Kasumi-1 (cell line): Measurements from ENCODE around the gene ADGRG1.
"Not testable (repeated sequence)": the region's sequence is repeated elsewhere in the genome, so short reads cannot be mapped to it uniquely, and the experiment has no call there.

Experiments used
- DNase-seq, 2 experiments: peaks; one replicate each; lab custom pipeline; 2025; lab: John Stamatoyannopoulos, UW

Gene ADGRG1

DNA sequence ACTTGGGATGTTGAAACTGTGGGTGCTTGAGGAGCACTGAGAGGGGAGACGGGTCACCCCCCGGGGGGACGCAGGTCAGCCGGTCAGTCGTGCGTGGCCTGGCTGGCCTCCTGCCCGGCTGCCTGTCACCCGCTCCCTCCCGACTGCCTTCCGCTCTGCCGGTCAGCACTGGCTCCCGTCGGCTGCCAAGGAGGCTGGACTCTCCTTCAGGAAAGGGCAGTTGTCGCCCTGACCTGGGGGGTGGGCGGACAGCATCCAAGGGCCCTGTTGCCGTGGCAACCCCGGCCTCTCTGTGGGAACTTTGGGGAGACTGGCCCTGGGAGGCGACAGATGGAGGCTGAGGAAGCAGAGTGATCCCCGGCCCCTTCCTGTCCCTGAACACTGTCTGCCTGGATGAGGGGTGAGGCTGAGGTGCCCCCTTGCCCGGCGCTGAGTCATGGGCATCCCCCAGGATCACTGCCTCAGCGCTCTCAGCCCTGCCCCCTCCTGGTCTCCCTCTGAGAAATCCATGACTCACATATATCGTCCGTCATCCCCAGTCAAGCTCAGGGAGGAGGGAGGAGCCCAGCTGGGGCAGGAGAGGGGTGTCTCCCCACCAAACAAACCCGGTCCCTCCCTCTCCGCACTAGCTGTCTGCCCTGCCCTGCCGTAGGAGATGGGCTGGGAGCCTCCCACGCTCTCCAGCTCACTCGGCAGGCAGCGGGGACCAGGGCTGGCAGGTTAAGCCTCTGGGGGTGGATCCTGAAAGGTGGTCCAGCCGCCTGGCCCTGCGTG, at the start of gene ADGRG1:
Gene ADGRG1 (plus strand): TSS at position 623 of the 774 bp plus-strand sequence. CDS start 21,658 bp downstream, outside the sequence.
- peak; percentile 74 to 77 for DNase-seq

GRCh38 chr16:57579361-57579665, 49.1 kb upstream of the ADGRG1 start:
- no peak for DNase-seq

GRCh38 chr16:57585051-57585687, 43.3 kb upstream of the ADGRG1 start:
- DNase-seq: no peak

DNA sequence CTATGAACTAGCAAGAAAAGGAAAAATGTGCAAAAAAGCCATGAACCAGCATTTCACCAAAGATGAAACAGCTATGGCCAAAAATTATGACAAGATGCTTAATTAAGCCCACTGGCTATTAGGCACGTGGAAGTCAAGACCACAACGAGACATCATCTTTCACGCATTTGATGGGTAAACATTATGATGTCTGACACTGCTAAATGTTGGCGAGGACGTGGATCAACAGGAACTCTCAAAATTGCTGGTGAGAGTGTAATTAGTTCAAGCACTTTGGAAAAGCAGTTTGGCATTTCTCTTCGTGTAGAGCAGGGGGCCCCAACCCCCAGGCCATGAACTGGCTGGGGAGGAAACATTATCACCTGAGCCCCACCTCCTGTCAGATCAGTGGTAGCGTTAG, 39.6 kb upstream of the ADGRG1 start:
- no peak for DNase-seq

DNA sequence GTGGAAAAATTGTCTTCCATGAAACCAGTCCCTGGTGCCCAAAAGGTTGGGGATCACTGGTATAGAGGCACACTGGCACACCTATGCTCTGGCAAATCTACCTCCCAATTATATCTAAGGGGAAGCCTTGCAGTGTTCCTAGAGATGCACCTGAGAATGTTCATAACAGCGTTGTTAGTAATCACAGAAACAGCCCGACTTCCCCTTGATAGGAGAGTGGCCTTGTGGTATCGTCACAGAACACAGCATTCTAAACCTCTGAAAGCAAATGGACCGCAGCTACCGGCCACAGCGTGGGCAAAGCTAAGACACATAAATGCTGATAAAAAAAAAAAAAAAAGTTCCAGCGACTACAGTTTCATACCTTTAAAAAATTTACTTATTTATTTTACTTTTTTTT, 39.1 kb upstream of the ADGRG1 start:
- no peak for DNase-seq

GRCh38 chr16:57590654-57591085, 37.8 kb upstream of the ADGRG1 start:
- DNase-seq: no peak

DNA sequence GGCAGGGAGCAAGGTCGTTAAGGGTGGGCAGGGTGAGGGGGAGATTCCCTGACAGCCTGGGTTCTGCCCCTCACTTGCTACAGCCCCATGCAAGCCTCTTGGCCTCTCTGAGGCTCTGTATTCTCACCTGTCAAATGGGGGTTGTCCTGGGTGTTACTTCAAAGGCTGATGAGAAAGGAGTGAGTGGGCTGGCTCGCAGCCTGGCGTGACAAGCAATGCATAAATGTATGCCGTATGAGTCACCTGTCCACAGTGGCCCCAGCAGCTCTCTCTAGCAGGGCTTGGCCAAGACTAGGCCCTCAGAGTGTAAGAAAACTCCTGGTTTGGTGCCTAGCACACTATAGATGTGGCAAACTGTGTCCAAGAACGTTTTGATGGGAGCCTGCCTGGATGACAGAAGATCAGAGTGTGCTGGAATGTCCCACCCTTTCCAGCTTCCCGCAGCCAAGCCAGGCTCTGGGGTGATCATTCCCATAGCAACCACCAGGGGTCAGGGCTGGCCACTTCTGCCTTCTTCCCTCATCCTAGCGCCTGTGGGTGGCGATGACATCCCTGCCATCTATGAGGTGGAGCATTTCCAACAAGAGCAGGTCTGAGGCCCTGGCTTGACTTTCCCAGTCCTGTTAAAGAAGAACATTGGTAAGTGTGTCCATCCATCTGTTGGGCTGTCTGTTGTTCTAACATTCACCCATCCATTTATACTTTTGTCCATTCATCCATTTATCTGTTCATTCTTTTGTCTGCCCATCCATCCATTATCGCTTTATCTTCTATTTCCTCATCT, 37.2 kb upstream of the ADGRG1 start:
- DNase-seq: peak; percentile 73 to 74

DNA sequence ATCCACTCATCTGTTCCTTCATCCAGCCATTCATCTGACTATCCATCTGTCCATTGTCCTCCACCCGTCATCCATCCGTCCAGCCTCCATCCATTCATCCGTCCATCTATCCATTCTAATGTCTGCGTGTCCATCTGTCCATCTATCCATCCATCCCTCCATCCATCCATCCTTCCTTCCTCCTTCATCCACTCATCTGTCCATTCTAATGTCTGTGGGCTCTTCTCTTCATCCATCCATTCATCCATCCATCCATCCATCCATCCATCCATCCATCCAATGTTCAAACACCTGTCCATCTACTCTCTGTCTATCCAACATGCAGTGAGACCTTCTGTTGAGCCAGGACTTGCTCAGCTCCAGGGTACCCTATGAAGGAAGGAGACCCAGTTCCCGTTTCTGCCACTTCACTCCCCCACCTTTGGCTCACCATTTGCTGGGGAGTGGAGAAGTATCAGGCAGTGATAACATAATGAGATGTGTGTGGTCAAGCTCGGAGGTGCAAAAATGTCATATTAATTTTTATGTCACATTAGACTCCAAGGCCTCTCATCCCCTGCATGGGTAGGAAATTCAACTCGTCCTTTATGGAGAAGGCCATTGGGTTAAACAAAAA, 36.5 kb upstream of the ADGRG1 start:
- peak in 1 of 2 experiments; percentile 27 for DNase-seq

GRCh38 chr16:57592591-57593003, 35.8 kb upstream of the ADGRG1 start:
- DNase-seq: peak; percentile 93 to 96

- DNase-seq: no peak
These were observed 35.4 kb upstream of the ADGRG1 start for GRCh38 chr16:57593021-57593420.

DNA sequence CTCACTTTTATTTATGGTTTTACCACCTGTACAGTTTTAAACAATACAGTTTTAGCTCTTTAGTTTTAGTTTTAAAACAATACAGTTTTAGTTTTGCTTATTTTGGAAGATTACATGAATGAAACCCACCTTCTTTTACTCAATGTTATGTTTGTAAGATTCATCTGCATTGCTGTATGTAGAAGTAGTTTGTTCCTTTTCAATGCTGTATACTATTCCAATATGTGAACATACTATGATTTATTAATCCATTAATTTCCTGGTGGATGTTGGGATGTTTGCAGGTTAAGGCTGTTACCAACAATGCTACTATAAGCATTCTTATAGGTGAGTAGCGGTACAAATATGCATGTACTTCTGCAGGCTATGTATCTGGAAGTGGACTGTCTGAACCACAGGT, 34.4 kb upstream of the ADGRG1 start:
- DNase-seq: no peak

- no peak for DNase-seq
These were observed 33.8 kb upstream of the ADGRG1 start for GRCh38 chr16:57594531-57595031.

DNA sequence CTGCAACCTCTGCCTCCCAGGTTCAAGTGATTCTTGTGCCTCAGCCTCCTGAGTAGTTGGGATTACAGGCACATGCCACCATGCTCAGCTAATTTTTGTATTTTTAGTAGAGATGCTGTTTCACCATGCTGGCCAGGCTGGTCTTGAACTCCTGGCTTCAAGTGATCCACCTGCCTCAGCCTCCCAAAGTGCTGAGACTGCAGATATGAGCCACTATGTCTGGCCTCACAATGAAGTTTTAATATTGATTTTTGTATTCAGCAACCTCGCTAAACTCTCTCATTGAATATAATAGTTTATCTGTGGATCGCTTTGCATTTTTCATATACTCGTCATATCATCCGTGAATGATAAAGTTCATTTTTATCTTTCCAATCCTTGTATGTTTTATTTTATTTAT, 32.2 kb upstream of the ADGRG1 start:
- not testable (repeated sequence) for DNase-seq

- no peak for DNase-seq
These were observed 30.0 kb upstream of the ADGRG1 start for GRCh38 chr16:57598437-57598836.

- DNase-seq: peak in 1 of 2 experiments; percentile 12
These were observed 28.2 kb upstream of the ADGRG1 start for GRCh38 chr16:57600048-57600835.

- DNase-seq: no peak
These were observed 27.4 kb upstream of the ADGRG1 start for GRCh38 chr16:57600952-57601580.

DNA sequence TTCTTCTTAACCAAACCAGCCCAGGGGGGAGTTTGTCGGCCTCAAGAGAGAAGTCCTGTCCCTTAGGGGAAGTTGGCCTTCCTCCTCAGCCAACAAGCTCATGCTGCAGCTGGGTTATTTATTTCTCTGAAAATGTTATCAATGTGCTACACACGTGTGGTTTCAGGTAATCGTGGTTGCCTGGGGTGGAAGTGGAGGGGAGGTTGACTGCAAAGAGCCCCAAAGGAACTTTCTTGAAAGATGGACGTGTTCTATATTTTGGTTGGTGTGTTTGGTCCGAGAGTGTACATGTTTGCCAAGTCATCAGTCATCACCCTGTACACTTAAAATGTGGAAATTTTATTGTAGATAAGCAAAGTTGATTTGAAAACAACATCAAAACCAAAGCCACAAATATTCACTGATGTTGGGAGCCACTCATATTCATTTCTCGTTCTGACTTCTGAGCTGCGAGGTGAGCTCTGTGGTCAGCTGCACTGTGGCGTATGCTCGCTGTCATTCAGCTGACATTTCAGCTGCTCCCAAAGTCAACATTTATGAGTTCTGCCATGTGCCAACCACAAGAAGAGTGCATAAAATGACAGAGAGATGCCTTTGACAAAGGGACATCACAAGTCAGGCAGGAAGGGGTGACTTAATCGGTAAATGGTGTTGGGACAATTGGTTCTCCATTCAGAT, 26.5 kb upstream of the ADGRG1 start:
- DNase-seq: no peak

DNA sequence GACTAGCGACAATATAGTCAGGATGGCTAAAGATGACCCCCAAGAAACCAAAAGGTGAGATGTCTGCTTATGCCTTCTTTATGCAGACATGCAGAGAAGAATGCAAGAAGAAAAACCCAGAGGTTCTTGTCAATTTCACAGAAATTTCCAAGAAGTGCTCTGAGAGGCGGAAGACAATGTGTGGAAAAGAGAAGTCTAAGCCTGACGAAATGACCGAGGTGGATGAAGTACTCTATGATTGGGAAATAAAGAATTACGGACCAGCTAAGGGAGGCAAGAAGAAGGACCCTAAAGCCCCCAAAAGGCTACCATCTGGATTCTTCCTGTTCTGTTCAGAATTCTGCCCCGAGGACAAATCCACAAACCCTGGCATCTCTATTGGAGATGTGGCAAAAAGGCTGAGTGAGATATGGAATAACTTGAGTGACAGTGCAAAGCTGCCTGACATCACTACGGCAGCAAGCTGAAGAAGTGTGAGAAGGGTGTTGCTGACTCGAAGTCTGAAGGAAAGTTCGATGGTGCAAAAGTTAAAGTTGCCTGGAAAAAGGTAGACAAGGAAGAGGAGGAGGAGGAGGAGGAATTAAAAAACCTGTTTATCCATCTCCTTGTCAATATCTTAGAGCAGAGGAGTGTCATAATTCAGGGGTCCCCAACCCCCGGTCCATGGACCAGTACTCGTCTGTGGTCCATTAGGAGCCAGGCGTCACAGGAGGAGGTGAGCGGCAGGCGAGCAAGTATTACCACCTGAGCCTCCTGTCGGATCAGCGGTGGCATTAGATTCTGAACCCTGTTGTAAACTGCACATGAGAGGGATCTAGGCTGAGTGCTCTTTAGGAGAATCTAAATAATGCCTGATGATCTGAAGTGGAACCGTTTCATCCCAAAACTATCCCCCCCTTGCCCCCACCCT, 25.1 kb upstream of the ADGRG1 start:
- no peak for DNase-seq

- no peak for DNase-seq
These were observed 24.3 kb upstream of the ADGRG1 start for GRCh38 chr16:57604177-57604576.
